ENCODE data around the gene COL5A1. TPM values are rescaled to one million over a fixed set of nuclear protein-coding genes. Genes with fewer than 3 reads are reported as not detected.

The COL5A1 gene
- total RNA-seq, 1 experiment from 2014 or later = 9.5 TPM

DNA sequence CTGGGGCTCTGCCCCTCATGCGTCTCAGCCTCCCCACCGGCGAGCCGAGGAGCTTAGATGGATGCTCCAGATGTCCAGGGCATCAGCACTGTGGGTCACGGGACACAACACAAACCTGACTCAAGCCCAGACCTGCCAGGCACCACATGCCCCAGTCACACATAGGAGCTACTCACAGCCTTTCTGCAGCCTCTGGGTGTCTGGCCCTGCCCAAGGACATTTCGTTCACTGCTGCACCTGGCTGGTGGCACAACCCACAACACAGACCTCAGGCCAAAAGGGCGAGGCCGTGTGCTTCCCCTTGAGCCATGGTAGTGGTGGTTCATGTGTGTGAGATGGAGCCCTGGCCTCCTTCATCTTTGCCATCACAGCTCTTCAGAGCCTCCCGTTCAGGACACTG is 149.4 kb downstream of the COL5A1 start:
- no CpG with 5 or more reads among the region's 9 CpGs for WGBS (ENCODE audit: extremely low coverage, insufficient read length, low lambda C conversion rate)
- no peak overlapping the region for H3K56ac ChIP-seq (ENCODE audit: insufficient read length, low read depth, low read length)
- no peak overlapping the region for H3K9ac ChIP-seq (ENCODE audit: extremely low read depth, insufficient read length, low read length)
- no peak overlapping the region for H3K4ac ChIP-seq (ENCODE audit: low read depth, low read length)
- peaks cover 14 to 17% of the 10 kb centered on the region in 2 experiments for H3K4me1 Mint-ChIP-seq
- no peak overlapping the region for H2BK5ac ChIP-seq (ENCODE audit: insufficient read length, low read length)
- H3K4me3 Mint-ChIP-seq = no peak overlapping the region
- no peaks in the 10 kb centered on the region for H3K23me2 ChIP-seq (ENCODE audit: insufficient read length, low read depth, low read length, poor library complexity, severe bottlenecking)
- no peak overlapping the region for H2BK12ac ChIP-seq (ENCODE audit: insufficient read length, low read depth, low read length)
- H2AFZ ChIP-seq (ENCODE audit: low read length) = no peak overlapping the region
- no peak overlapping the region for H3K27ac Mint-ChIP-seq
- no peak overlapping the region for H2BK120ac ChIP-seq (ENCODE audit: low read depth, low read length, poor library complexity, severe bottlenecking)
- no peak overlapping the region for H3K27ac ChIP-seq (ENCODE audit: insufficient read length, low read depth, low read length)
- no peak overlapping the region for H3T11ph ChIP-seq (ENCODE audit: low read length)
- no peak overlapping the region for H2BK15ac ChIP-seq (ENCODE audit: low read depth, low read length)
- no peak for DNase-seq
- TF ChIP-seq, protein P1, sequence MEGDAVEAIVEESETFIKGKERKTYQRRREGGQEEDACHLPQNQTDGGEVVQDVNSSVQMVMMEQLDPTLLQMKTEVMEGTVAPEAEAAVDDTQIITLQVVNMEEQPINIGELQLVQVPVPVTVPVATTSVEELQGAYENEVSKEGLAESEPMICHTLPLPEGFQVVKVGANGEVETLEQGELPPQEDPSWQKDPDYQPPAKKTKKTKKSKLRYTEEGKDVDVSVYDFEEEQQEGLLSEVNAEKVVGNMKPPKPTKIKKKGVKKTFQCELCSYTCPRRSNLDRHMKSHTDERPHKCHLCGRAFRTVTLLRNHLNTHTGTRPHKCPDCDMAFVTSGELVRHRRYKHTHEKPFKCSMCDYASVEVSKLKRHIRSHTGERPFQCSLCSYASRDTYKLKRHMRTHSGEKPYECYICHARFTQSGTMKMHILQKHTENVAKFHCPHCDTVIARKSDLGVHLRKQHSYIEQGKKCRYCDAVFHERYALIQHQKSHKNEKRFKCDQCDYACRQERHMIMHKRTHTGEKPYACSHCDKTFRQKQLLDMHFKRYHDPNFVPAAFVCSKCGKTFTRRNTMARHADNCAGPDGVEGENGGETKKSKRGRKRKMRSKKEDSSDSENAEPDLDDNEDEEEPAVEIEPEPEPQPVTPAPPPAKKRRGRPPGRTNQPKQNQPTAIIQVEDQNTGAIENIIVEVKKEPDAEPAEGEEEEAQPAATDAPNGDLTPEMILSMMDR (conservative IDR thresholded peaks at IDR 0.05) = no peak
- no peak overlapping the region for H2AK5ac ChIP-seq (ENCODE audit: insufficient read length, low read length)
- H3K4me1 ChIP-seq (ENCODE audit: insufficient read depth, low read length) = no peaks in the 10 kb centered on the region; the same call in 1 of the 2 replicates
- H3K27me3 Mint-ChIP-seq (ENCODE audit: low read depth) = no peaks in the 10 kb centered on the region; the same call in 1 of the 2 replicates
- H2BK20ac ChIP-seq (ENCODE audit: low read depth, low read length, poor library complexity, severe bottlenecking) = no peak overlapping the region
- H4K5ac ChIP-seq (ENCODE audit: insufficient read length, low read depth, low read length) = no peak overlapping the region
- no peaks in the 10 kb centered on the region for H4K20me1 ChIP-seq (ENCODE audit: control insufficient read depth, insufficient read depth, insufficient read length)
- no peak overlapping the region; the same call in 1 of the 2 replicates for H3K14ac ChIP-seq (ENCODE audit: insufficient read depth, low read length)
- H3K9me3 Mint-ChIP-seq = no peaks in the 10 kb centered on the region
- H3K79me1 ChIP-seq (ENCODE audit: insufficient read depth, low read depth, low read length, poor library complexity, severe bottlenecking) = no peaks in the 10 kb centered on the region
- H4K8ac ChIP-seq (replicated peaks; ENCODE audit: insufficient read length, low read depth, low read length) = no peak overlapping the region
- no peaks in the 10 kb centered on the region; a peak in 1 of 7 replicates for H3K36me3 Mint-ChIP-seq (ENCODE audit: insufficient read depth in 1 of 3, low read depth in 3 of 3)
- no peaks in the 10 kb centered on the region for H3K27me3 ChIP-seq (ENCODE audit: insufficient read depth, low read length)
- H3K79me2 ChIP-seq (ENCODE audit: insufficient read depth, low read length) = no peaks in the 10 kb centered on the region
- no peak overlapping the region for H3K23ac ChIP-seq (ENCODE audit: insufficient read length, low read depth, low read length)
- no peak overlapping the region for H4K91ac ChIP-seq (ENCODE audit: insufficient read length, low read depth, low read length)
- H3K4me2 ChIP-seq (ENCODE audit: insufficient read depth, insufficient read length, low read length) = no peak overlapping the region
- H3K18ac ChIP-seq (ENCODE audit: insufficient read length, low read depth, low read length) = no peak overlapping the region
- no peaks in the 10 kb centered on the region for H3K9me3 ChIP-seq (ENCODE audit: control insufficient read depth, low read depth, low read length)
